NCI-H1048 (cell line): ENCODE data around the gene CMIP.
"Not testable (repeated sequence)": the region's sequence is repeated elsewhere in the genome, so short reads cannot be mapped to it uniquely, and the experiment has no call there.

Source experiments
- DNase-seq: peaks from one replicate; lab custom pipeline; 2025; lab: John Stamatoyannopoulos, UW

The CMIP gene

DNA sequence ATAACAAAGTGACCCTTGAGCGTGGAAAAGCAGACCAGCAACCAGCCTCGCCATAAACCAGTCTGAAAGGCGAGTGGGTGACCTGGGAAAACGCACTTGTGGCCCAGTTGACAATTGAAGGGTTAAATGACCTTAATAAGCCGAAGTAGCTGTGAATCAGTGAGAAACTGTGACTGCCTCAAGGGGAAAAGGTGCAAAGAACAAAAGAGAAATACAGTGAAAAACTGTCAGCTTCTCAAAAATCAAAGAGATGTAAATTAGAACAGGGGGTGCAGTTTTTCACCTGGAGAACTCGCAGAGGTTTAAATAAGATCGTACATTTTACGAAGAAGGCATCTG lies 124.1 kb downstream of the CMIP start:
- DNase-seq: no peak

- DNase-seq: no peak
Observed at GRCh38 chr16:81569361-81570034, 124.9 kb downstream of the CMIP start.

DNA sequence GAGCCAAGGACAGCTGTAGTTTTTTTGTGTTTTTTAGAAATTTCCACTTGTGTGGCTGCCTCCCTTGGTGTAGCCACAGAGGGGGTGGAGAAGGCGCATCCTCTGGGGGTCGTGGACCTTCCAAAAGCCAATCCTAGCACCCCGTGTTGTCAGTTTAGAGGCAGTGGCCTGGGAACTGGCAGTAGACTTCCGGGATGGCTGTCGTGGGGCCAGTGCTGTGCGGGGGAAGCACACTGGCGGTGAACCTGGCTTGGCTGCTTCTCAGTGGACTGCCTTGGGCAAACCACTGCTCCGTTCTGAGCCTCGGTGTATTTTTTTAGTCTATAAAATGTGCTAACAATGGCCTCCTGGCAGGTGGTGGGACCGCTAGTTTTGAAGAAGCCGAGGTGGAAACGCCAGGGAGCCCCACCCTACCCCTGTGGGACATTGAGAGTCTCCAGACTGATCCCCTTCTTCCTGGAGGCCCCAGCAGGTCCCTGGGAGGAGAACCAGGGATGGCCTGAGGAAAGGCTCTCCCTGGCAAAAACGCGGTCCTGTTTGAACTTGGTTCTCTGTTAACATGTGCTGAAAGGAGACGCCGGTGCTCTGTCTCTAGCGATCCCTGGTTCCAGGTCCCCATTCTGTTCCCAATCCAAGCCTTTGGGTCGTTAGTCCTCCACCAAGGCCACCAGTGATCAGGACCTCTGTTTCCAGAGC lies 125.7 kb downstream of the CMIP start:
- no peak for DNase-seq

GRCh38 chr16:81571175-81571574 lies 126.6 kb downstream of the CMIP start:
- DNase-seq: no peak

- DNase-seq: no peak
Observed at GRCh38 chr16:81571592-81572385, 127.2 kb downstream of the CMIP start.

DNA sequence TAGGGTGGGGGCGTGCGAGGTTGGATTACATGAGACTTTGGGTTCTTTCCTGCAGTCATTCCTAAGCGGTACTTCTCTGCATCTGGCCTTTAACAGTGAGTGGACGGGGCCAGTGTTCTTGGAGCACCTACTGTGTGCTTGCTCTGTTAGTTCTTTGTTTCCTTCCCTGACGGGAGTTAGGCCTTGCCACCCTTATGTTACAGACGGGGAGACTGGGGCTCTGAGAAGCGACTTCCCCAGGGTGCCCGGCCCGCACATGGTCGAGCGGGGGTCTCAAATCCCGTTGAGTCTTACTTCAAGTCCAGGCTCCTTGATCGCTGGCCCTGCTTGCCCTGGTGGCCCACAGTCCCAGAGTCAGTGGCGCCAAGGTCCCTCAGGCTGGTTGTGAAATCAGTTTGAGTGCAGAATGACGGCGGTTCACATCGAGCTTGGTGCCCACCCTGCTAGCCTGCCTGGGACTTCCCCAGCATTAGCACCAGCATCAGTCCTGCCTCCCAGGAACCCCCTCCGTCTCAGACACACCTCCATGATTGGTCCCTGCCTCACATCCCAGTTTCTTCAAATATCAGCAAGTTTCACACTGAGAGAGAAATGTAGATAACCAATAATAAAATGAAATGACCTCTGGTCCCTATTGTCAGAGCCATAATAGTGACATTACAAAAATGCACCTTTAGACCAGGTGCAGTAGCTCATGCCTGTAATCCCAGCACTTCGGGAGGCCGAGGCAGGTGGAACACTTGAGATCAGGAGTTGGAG lies 128.0 kb downstream of the CMIP start:
- no peak for DNase-seq

- DNase-seq: no peak
Observed at GRCh38 chr16:81573533-81574020, 129.0 kb downstream of the CMIP start.

GRCh38 chr16:81574168-81574567 lies 129.6 kb downstream of the CMIP start:
- no peak for DNase-seq

DNA sequence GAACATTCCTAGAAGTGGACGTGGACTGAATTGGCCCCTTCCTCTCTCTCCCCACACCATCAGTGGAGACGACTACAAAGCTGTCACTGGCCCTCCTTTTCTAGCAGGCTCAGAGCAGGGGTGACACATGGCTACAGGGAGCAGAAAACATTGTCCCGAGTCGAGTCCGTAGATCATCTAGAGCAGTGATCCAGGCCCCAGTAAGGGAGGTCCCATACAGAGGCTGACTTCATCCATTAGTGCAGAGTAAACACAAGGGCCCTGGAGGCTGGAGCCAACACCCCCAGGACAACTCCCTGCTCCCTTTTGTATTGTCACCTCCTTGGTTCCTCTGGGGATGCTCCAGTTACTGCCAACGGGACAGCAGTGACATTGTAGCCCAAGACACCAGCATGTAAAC lies 130.7 kb downstream of the CMIP start:
- DNase-seq: no peak

DNA sequence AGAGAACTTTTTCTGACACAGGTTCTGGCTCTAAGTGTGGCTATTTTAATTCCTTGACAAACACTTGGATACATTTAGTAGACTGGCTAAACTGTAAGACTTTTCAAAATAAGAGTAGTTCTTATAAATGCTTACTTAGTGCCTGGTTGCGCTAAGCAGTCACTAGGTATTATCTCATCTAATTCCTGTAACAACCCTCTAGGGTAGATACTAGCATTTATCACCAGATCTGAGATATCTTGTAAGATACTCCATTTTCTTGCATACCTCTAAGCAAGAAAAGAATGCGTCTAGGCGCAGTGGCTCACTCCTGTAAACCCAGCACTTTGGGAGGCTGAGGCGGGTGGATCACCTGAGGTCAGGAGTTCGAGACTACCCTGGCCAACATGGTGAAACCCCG lies 131.2 kb downstream of the CMIP start:
- no peak for DNase-seq

GRCh38 chr16:81576696-81577095 lies 132.1 kb downstream of the CMIP start:
- no peak for DNase-seq

DNA sequence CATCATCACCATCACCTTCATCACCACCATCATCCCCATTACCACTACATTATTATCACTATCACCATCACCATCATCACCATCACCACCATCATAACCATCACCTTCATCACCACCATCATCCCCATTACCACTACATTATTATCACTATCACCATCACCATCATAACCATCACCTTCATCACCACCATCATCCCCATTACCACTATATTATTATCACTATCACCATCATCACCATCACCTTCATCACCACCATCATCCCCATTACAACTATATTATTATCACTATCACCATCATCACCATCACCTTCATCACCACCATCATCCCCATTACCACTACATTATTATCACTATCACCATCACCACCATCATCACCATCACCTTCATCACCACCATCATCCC lies 132.7 kb downstream of the CMIP start:
- DNase-seq: not testable (repeated sequence)

DNA sequence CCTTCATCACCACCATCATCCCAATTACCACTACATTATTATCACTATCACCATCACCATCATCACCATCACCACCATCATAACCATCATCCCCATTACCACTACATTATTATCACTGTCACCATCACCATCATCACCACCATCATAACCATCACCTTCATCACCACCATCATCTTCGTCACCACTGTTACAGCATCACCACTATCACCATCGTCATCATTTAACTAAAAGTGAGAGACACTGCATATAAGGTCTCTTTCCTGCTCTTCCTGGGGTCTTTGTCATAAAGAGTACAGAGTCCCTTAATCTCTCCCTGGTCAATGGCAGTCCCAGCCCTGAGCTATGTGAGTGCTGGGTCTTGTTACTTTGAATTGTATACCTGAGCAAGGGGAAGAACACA lies 133.5 kb downstream of the CMIP start:
- DNase-seq: no peak

- no peak for DNase-seq
Observed at GRCh38 chr16:81578636-81579413, 134.2 kb downstream of the CMIP start.

DNA sequence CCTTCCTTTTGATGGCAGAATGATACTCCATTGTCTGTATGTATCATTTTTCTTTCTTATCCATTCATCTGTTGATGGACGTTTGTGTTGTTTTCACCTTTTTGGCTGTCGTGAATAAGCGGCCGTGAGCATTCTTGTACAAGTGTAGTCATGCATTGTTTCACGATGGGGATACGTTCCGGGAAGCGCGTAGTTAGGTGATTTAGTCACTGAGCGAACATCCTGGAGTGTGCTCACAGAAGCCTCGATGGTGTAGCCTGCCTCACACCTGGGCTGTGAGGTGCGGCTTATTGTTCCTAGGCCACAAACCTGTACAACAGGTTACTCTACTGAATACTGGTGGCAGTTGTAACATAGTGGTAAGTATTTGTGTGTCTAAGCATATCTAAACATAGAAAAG lies 136.5 kb downstream of the CMIP start:
- no peak for DNase-seq

GRCh38 chr16:81582655-81583441 lies 138.2 kb downstream of the CMIP start:
- no peak for DNase-seq

DNA sequence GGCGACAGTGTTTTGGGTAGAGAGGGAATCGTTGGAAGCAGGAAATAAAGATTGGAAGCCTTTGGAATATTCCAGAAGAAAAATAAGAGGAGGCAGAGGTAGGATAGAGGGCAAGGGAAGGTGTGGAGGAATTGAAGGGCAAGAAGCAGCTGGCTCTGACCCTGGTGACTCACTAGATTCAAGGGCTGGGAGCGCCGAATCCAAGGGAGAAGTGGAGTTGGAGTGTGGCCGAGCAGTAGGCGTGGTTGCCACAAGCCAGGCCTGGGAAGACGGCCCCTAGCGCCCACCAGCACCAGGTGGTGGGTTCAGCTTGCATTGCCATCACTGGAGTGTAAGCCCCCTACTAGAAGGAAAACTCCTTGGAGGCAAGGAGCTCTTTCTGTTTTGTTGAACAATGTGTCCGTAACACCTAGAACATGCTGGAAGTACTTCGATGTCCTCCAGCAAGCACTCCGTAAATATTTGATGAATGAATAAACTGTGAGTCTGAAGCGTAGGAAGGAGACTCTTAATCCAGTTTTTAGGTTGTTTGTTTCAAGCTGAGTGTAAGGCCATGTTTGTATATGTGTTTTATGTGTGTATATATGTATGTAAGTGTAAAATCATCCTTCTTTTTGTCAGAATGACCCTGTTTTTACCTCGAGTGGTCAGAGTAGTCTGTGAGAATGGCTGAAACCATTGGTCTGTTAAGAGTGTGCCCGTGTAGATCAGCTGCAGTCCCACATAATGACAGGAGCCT lies 139.5 kb downstream of the CMIP start:
- no peak for DNase-seq

DNA sequence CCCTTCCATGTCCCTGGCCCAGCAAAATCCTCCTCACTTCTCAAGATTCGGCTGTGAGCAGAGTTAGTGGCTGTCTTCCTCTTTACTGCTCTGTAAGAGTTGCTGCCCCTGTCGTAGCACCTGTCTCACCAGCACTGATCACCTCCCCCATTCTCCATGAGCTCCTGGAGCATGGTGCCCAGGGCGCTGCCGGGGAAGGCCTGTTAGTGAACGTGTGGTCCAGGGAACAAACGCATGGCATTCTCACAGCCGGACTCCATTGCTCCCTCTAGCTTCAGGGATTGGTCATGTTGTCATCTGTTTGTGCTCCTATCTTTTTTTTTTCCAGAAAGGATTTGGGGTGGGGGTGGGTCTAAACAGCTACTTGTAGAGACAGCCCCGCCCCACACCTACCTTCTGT lies 141.2 kb downstream of the CMIP start:
- no peak for DNase-seq

- DNase-seq: no peak
Observed at GRCh38 chr16:81586417-81586816, 141.8 kb downstream of the CMIP start.
